RWPE2 (cell line): ENCODE results near the gene FKBP1A.

ENCODE experiments used
- ATAC-seq: fragments of 200-7000 bp; cut with Tn5 transposase; 3 replicates; pipeline ENCODE4 v1.9.1; 2021; ENCODE audit warnings: low read depth
- DNase-seq: peaks from one replicate; pipeline ENCODE4 v3.0.0-alpha.2; 2020; ENCODE audit warnings: low spot score
- H3K27ac ChIP-seq: fragments of 450-650 bp; 2 replicates; pipeline ENCODE4 v1.5.1; 2017; ENCODE audit warnings: mild to moderate bottlenecking; ENCODE audit not compliant: poor library complexity, severe bottlenecking
- H3K27me3 ChIP-seq: fragments of 250-450 bp; sonication (Bioruptor Pico); 2 replicates; pipeline ENCODE4 v1.5.1; 2021; ENCODE audit warnings: mild to moderate bottlenecking, moderate library complexity; ENCODE audit not compliant: insufficient read depth, poor library complexity, severe bottlenecking
- H3K36me3 ChIP-seq: fragments of 250-450 bp; sonication (Bioruptor Pico); 2 replicates; pipeline ENCODE4 v1.5.1; 2020; ENCODE audit warnings: low read depth, mild to moderate bottlenecking, moderate library complexity
- H3K4me1 ChIP-seq: fragments of 250-450 bp; sonication (Bioruptor Pico); 2 replicates; pipeline ENCODE4 v1.5.1; 2021; ENCODE audit warnings: mild to moderate bottlenecking, moderate library complexity; ENCODE audit not compliant: insufficient read depth, poor library complexity, severe bottlenecking
- H3K4me3 ChIP-seq: fragments of 250-450 bp; sonication (Bioruptor Pico); 2 replicates; pipeline ENCODE4 v1.5.1; 2021; ENCODE audit warnings: mild to moderate bottlenecking, moderate library complexity; ENCODE audit not compliant: severe bottlenecking
- H3K9me3 ChIP-seq: fragments of 250-450 bp; sonication (Bioruptor Pico); 2 replicates; pipeline ENCODE4 v1.5.1; 2021; ENCODE audit warnings: mild to moderate bottlenecking, moderate library complexity; ENCODE audit not compliant: severe bottlenecking
- TF ChIP-seq, protein P1 (sequence below): fragments of 450-650 bp; IDR thresholded peaks from one replicate; pipeline ENCODE4 v1.5.1; 2017; ENCODE audit warnings: mild to moderate bottlenecking, moderate library complexity; ENCODE audit not compliant: poor library complexity, severe bottlenecking

The FKBP1A gene

DNA sequence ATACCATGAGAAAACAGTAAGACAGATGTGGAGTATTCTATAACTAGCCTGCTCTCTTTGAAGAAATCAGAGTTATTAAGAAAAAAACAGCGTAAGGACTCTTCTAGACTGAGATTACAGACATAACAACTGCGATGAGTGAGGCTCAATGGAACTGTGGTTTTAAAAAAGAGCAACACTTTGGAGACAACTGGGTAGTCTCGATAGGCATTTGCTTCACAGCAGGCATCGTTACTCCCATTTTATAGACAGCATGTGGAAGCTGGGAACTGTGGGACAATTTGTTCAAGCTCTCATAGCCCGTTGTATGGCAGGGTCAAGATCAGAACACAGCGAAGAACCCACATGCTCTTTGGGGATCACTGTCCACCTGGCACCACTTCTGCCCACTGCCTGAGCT is 4.6 kb downstream of the FKBP1A start:
- Histone ChIP-seq H3K4me3 (no peak overlapping the region), H3K27ac (no peak overlapping the region), H3K27me3 (no peaks in the 10 kb centered on the region), H3K36me3 (peaks cover 49% of the 10 kb centered on the region), H3K4me1 (peaks cover 19% of the 10 kb centered on the region), H3K9me3 (no peaks in the 10 kb centered on the region)
- DNase-seq, result no peak
- ATAC-seq, result no peak
- TF ChIP-seq, protein P1, sequence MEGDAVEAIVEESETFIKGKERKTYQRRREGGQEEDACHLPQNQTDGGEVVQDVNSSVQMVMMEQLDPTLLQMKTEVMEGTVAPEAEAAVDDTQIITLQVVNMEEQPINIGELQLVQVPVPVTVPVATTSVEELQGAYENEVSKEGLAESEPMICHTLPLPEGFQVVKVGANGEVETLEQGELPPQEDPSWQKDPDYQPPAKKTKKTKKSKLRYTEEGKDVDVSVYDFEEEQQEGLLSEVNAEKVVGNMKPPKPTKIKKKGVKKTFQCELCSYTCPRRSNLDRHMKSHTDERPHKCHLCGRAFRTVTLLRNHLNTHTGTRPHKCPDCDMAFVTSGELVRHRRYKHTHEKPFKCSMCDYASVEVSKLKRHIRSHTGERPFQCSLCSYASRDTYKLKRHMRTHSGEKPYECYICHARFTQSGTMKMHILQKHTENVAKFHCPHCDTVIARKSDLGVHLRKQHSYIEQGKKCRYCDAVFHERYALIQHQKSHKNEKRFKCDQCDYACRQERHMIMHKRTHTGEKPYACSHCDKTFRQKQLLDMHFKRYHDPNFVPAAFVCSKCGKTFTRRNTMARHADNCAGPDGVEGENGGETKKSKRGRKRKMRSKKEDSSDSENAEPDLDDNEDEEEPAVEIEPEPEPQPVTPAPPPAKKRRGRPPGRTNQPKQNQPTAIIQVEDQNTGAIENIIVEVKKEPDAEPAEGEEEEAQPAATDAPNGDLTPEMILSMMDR, result no peak

DNA sequence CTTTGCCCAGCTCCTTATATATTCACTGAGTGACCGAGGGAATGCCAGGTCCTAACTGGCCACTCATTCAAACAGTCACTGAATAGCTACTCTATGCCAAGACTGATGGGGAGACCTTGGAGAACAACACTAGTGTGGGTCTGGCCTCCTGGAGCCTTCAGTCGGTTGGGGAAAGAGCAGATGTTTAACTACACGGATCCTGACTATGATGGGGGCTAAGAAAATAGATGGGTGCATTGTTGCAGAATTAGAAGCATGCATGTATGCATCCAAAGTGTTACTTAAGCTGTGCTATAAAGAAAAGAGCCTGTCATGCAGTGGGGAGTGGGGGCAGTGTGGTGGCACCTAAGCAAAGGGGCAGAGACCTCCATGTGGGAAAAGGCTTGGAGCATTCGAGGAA is 6.5 kb downstream of the FKBP1A start:
- DNase-seq, result no peak
- ATAC-seq, result no peak
- TF ChIP-seq, protein P1, result no peak
- H3K36me3 ChIP-seq, result peaks cover 51% of the 10 kb centered on the region
- H3K9me3 ChIP-seq, result no peaks in the 10 kb centered on the region
- no peaks in the 10 kb centered on the region for H3K27me3 ChIP-seq
- H3K27ac ChIP-seq, result no peak overlapping the region
- H3K4me3 ChIP-seq, result no peak overlapping the region
- peaks cover 17% of the 10 kb centered on the region for H3K4me1 ChIP-seq

DNA sequence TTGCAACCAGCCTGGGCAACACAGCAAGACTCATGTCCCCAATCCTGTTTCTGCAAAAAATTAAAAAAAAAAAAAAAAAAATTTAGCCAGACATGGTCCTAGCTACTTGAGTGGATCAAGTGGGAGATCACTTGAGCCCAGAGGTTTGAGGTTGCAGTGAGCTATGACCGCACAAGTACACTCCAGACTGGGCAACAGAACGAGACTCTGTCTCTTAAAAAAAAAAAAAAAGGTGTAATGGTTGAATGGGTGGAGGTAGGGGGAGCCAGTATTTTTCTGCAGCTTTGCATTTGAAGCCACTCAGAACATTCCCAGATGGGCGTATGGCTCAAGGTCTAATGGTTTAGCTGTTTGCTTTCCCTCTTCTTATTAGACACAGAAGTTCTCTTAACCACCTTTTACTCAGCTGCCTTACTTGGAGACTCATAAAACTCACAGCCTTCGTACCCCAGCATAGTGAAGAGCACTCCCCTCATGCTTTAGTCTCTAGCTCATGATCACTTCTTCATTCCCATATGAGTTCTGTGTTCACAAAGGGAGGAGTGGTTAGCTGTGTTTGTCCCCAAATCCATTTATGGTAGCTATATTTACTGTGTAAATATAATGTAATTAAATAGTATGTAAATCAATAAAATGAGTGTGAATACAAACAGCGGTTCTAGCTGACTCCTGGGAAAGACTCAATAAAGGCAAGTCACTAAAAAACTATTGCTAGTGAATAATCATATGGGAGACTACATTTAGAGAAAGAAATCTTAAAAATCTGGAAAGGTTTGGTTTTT is 9.0 kb downstream of the FKBP1A start:
- Histone ChIP-seq H3K36me3 (peaks cover 36% of the 10 kb centered on the region), H3K27me3 (no peaks in the 10 kb centered on the region), H3K4me1 (peaks cover 16% of the 10 kb centered on the region), H3K4me3 (no peak overlapping the region), H3K9me3 (no peaks in the 10 kb centered on the region), H3K27ac (no peak overlapping the region)
- TF ChIP-seq, protein P1, result no peak
- DNase-seq (no peak), ATAC-seq (no peak)

DNA sequence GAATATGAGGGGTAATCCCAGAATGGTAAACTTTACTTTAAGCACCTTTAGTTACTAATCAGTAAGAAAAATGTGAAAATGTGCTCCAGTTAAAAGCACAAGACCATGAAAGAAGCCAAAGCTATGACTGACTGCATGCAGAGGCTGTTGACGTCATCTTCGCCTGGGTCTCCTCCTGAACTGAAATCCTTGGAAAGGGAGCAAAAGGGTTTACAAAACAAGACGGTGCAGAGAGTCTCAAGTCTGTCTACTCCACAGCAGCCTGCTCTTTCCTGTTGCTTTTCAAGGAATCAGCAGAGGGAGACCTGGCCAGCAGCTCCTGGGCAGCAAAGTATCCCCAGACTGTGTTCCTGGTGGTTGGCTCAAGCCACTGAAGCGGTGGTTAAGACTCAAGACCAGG is 10.2 kb downstream of the FKBP1A start:
- Histone ChIP-seq H3K27me3 (no peaks in the 10 kb centered on the region), H3K27ac (no peak overlapping the region), H3K4me3 (no peak overlapping the region), H3K4me1 (peaks cover 27% of the 10 kb centered on the region), H3K36me3 (peaks cover 30% of the 10 kb centered on the region), H3K9me3 (no peaks in the 10 kb centered on the region)
- TF ChIP-seq, protein P1, result no peak
- DNase-seq, result no peak
- ATAC-seq, result no peak
